22Rv1 (cell line): Measurements from ENCODE around the gene TTC12.

Experiments used
- ZFX ChIP-seq: fragments of 450-650 bp; IDR thresholded peaks from 2 replicates; pipeline ENCODE4 v1.6.1; 2017; ENCODE audit warnings: antibody characterized with exemption, borderline replicate concordance
- TF ChIP-seq, protein P1 (sequence below): fragments of 450-650 bp; IDR thresholded peaks from 2 replicates; pipeline ENCODE4 v1.5.1; 2017; ENCODE audit warnings: mild to moderate bottlenecking

GRCh38 chr11:113378692-113379091, 64.3 kb downstream of the TTC12 start:
- TF ChIP-seq, protein P1, sequence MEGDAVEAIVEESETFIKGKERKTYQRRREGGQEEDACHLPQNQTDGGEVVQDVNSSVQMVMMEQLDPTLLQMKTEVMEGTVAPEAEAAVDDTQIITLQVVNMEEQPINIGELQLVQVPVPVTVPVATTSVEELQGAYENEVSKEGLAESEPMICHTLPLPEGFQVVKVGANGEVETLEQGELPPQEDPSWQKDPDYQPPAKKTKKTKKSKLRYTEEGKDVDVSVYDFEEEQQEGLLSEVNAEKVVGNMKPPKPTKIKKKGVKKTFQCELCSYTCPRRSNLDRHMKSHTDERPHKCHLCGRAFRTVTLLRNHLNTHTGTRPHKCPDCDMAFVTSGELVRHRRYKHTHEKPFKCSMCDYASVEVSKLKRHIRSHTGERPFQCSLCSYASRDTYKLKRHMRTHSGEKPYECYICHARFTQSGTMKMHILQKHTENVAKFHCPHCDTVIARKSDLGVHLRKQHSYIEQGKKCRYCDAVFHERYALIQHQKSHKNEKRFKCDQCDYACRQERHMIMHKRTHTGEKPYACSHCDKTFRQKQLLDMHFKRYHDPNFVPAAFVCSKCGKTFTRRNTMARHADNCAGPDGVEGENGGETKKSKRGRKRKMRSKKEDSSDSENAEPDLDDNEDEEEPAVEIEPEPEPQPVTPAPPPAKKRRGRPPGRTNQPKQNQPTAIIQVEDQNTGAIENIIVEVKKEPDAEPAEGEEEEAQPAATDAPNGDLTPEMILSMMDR = no peak
- no peak for TF ChIP-seq ZFX
